ENCODE data around the gene FAM83C.
A peak's percentile ranks its signal among the peaks of the same experiment; 100 is the strongest.

Gene FAM83C

DNA sequence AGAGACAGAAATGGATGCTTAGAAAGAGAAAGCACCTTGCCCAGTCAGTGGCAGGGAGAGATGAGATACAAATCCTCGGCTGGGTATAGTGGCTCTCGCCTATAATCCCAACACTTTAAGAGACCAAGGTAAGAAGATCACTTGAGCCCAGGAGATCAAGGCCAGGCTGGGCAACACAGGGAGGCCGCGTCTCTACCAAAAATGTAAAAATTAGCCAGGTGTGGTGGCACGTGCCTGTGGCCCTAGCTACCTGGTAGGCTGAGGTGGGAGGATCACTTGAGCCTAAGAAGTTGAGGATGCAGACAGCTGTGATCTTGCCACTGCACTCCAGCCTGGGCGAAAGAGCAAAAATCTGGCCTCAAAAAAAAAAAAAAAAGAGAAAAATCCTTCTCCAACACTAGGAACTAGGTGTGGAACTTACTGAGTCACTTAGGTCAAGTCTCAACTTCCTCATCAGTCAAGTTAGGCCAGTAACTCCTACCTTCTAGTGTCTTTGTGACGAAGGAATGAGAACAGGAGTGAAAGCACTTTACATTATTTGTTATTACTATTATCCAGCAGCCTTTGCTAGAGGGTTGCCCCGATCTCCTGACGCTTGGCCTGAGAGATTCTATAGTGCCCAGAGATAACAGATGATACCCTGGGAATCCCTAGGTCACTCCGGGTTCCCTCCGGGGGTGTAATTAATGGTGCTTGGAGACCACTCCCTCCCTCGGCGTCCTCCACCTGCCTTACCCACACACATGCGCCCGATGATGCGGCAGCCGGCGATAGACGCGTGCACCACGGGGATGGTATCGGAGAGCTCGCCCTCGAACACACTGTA, 8.6 kb downstream of the FAM83C start:
- H3K36me3 ChIP-seq (ENCODE audit: insufficient read depth, low read length): peaks cover 26% of the 10 kb centered on the region
- H3K79me2 ChIP-seq (ENCODE audit: control insufficient read depth, insufficient read depth, low read length, unreplicated experiment): peaks cover 41% of the 10 kb centered on the region
- H3K27ac ChIP-seq (ENCODE audit: low read depth, low read length): peak overlapping the region; percentile 82
- H3K4me1 ChIP-seq (ENCODE audit: control insufficient read depth, insufficient read depth, low read length, unreplicated experiment): peaks cover 11% of the 10 kb centered on the region
- peak overlapping the region; percentile 87 for H3K4me3 ChIP-seq (ENCODE audit: low read depth, low read length)
- peak overlapping the region; percentile 95 for H2AFZ ChIP-seq (ENCODE audit: low read length, unreplicated experiment)
- no peaks in the 10 kb centered on the region for H3K27me3 ChIP-seq (ENCODE audit: insufficient read depth, low read length)

DNA sequence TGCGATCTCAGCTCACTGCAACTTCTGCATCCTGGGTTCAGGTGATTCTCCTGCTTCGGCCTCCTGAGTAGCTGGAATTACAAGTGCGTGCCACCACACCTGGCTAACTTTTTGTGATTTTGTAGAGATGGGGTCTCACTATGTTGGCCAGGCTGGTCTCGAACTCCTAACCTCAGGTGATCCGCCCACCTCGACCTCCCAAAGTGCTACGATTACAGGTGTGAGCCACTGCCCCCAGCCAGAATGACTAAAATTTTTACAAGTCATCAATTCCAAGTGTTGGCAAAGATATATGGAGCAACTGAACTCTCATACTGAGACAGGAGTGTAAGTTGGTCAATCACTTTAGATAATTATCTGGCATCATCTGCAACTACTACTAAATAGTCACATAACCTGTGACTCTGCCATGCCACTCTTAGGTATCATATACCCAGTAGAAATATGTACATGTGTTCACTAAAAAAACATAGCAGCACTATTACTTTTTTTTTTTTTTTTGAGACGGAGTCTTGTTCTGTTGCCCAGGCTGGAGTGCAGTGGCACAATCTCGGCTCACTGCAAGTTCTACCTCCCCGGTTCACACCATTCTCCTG, 10.6 kb downstream of the FAM83C start:
- Histone ChIP-seq H3K79me2 (ENCODE audit: control insufficient read depth, insufficient read depth, low read length, unreplicated experiment) (peaks cover 50% of the 10 kb centered on the region), H3K27ac (ENCODE audit: low read depth, low read length) (no peak overlapping the region), H3K4me1 (ENCODE audit: control insufficient read depth, insufficient read depth, low read length, unreplicated experiment) (peaks cover 13% of the 10 kb centered on the region), H2AFZ (ENCODE audit: low read length, unreplicated experiment) (no peak overlapping the region), H3K36me3 (ENCODE audit: insufficient read depth, low read length) (peaks cover 29% of the 10 kb centered on the region), H3K4me3 (ENCODE audit: low read depth, low read length) (no peak overlapping the region), H3K27me3 (ENCODE audit: insufficient read depth, low read length) (no peaks in the 10 kb centered on the region)

DNA sequence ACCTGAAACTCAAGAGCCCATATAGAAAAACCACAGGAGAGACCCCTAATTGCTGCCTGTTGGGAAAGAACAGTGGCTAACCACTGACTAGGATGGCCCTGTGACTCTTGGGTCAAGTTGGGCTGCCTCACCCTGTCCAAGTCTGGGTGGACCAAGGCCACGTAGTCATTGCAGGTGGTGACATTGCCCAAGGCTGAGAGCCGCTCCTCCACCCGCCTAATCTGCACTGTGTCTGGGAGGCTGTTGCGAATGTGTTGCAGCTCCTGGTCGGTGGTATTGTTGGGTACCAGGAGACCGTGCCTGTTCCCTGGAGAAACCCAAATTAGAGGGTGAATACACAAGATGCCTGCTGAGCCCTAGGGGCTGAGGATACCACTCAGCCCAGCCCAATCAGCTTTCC, 11.7 kb downstream of the FAM83C start:
- H3K36me3 ChIP-seq (ENCODE audit: insufficient read depth, low read length): peaks cover 29% of the 10 kb centered on the region
- peaks cover 61% of the 10 kb centered on the region for H3K79me2 ChIP-seq (ENCODE audit: control insufficient read depth, insufficient read depth, low read length, unreplicated experiment)
- no peaks in the 10 kb centered on the region for H3K27me3 ChIP-seq (ENCODE audit: insufficient read depth, low read length)
- H3K4me1 ChIP-seq (ENCODE audit: control insufficient read depth, insufficient read depth, low read length, unreplicated experiment): peaks cover 15% of the 10 kb centered on the region
- no peak overlapping the region for H2AFZ ChIP-seq (ENCODE audit: low read length, unreplicated experiment)
- H3K27ac ChIP-seq (ENCODE audit: low read depth, low read length): no peak overlapping the region
- H3K4me3 ChIP-seq (ENCODE audit: low read depth, low read length): no peak overlapping the region

DNA sequence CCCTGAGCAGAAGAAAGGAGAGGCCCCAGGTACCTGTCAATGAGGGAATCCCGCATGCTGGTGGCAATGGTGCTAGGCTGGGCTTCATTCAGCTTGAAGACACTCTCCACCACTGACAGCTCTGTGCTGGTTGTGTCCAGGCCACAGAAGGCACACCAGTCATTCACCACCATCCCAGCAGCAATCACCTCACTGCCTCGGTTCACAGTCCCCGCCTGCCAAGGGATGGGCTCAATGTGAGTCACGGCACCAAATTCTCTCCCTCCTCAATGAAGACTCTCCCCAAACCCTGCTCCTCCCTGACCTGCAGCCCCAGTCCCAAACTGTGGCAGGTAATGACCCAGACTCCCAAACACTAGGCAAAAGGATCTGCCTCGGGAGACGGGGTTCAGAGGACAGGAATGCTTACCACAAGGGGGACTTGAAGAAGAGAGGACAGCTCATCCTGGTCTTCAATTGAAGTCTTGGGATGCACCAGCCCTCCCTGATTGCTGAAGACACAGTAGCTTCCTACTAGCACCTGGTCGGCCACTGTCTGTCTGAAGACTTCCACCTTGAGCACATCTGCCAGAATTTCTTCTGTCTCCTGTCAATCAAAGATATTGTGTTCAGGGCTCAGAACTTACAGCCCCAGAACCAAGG, 12.6 kb downstream of the FAM83C start:
- Histone ChIP-seq H3K27me3 (ENCODE audit: insufficient read depth, low read length) (no peaks in the 10 kb centered on the region), H3K4me3 (ENCODE audit: low read depth, low read length) (no peak overlapping the region), H2AFZ (ENCODE audit: low read length, unreplicated experiment) (no peak overlapping the region), H3K27ac (ENCODE audit: low read depth, low read length) (peak overlapping the region; percentile 54), H3K36me3 (ENCODE audit: insufficient read depth, low read length) (peaks cover 29% of the 10 kb centered on the region), H3K79me2 (ENCODE audit: control insufficient read depth, insufficient read depth, low read length, unreplicated experiment) (peaks cover 61% of the 10 kb centered on the region), H3K4me1 (ENCODE audit: control insufficient read depth, insufficient read depth, low read length, unreplicated experiment) (peaks cover 11% of the 10 kb centered on the region)

DNA sequence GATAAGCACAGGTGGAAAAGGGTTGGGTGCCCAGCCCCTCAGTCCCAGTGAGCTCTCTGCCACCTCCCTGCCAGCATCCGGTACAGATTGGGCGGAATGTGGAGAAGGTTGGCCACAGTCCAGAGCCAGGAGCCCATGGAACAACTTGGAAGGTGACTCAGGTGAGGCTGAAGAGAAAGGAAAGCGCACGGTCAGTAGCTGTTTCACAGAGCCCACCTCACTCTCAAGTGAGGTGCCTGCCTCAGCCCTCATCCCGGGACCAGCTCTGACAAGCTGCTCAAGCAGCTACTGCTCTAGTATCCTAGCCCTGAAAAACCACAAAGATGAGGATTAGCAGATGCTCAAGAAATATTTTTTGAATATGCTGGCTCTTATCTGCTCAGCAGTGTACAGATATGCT, 13.2 kb downstream of the FAM83C start:
- peaks cover 11% of the 10 kb centered on the region for H3K4me1 ChIP-seq (ENCODE audit: control insufficient read depth, insufficient read depth, low read length, unreplicated experiment)
- no peaks in the 10 kb centered on the region for H3K27me3 ChIP-seq (ENCODE audit: insufficient read depth, low read length)
- peaks cover 56% of the 10 kb centered on the region for H3K79me2 ChIP-seq (ENCODE audit: control insufficient read depth, insufficient read depth, low read length, unreplicated experiment)
- H3K27ac ChIP-seq (ENCODE audit: low read depth, low read length): peak overlapping the region; percentile 54
- no peak overlapping the region for H2AFZ ChIP-seq (ENCODE audit: low read length, unreplicated experiment)
- H3K4me3 ChIP-seq (ENCODE audit: low read depth, low read length): no peak overlapping the region
- peaks cover 29% of the 10 kb centered on the region for H3K36me3 ChIP-seq (ENCODE audit: insufficient read depth, low read length)

DNA sequence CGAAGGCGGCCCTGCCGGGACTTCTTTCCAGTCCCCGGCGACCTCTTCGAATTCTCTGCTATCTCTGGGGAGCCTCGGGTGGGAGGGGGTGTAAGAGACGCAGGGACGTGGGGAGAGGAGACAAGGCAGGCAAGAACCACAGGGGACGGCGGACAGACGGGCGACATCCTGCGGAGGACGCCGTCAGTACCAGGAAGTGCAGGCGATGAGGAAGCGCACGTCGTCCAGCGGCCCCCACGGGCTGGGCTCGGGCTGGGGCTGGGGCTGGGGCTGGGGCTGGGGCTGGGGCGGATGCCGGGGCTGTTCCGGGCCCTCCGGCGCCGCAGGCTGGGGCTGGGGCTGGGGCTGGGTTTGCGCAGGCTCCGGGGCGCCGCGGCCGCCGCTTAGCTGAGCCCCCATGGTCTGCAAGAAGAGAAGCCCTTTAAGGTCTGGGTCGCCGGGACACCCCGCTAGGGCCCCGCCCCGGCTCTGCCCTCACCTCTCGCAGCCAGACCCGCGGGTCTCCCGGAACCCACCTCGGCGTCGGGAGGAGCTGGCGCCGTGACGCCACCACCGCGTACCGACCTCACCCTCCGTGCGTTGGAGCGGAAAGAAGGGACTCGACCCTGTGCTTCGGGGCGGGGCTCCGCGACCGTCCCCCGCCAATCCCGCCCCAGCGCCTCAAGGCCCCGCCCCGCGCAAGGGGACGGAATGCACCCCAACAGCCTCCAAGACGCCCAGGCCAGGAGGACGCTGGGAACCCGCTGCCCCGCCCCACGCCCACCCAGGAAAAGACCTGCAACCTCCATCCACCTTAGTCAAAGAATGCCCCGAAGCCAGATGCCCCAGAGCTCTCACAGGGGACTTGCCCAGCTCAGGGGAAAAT, 14.5 kb downstream of the FAM83C start, which contains the start of gene MMP24OS:
TSS of gene MMP24OS (minus strand) at position 592 of the 865 bp plus-strand sequence. CDS start at position 399, 193 bp downstream.
- H3K27ac ChIP-seq (ENCODE audit: low read depth, low read length): peak within 1 kb of the TSS; percentile 75
- peaks cover 7% of the 10 kb centered on the region for H3K4me1 ChIP-seq (ENCODE audit: control insufficient read depth, insufficient read depth, low read length, unreplicated experiment)
- no peak within 1 kb of the TSS for H2AFZ ChIP-seq (ENCODE audit: low read length, unreplicated experiment)
- H3K79me2 ChIP-seq (ENCODE audit: control insufficient read depth, insufficient read depth, low read length, unreplicated experiment): peaks cover 44% of the 10 kb centered on the region
- no peaks in the 10 kb centered on the region for H3K27me3 ChIP-seq (ENCODE audit: insufficient read depth, low read length)
- H3K4me3 ChIP-seq (ENCODE audit: low read depth, low read length): peak within 1 kb of the TSS; percentile 86
- H3K36me3 ChIP-seq (ENCODE audit: insufficient read depth, low read length): peaks cover 29% of the 10 kb centered on the region

DNA sequence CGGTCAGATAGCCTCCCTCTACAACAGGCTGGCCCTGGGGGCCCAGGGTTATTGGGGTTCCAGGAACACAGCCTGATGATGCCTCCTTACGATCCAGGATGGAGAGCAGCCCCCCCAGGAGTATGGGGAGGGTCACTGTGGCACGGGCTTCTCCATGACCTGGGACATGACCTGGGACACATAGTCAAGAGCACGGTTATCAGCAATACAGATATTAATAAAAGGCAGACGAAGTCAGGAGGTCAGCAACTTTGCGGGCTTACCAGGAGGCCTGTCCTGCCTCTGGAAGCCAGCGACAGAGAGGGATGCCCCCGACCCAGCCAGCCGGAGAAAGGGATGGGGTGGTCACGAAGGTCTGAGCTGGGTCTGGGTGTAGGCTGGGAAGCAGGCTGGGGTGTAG, 15.1 kb downstream of the FAM83C start:
- Histone ChIP-seq H3K27ac (ENCODE audit: low read depth, low read length) (peak overlapping the region; percentile 75), H3K4me1 (ENCODE audit: control insufficient read depth, insufficient read depth, low read length, unreplicated experiment) (peaks cover 9% of the 10 kb centered on the region), H3K36me3 (ENCODE audit: insufficient read depth, low read length) (peaks cover 24% of the 10 kb centered on the region; the same call in 1 of the 2 replicates), H3K79me2 (ENCODE audit: control insufficient read depth, insufficient read depth, low read length, unreplicated experiment) (peaks cover 38% of the 10 kb centered on the region), H3K4me3 (ENCODE audit: low read depth, low read length) (peak overlapping the region; percentile 86), H2AFZ (ENCODE audit: low read length, unreplicated experiment) (no peak overlapping the region), H3K27me3 (ENCODE audit: insufficient read depth, low read length) (no peaks in the 10 kb centered on the region)

DNA sequence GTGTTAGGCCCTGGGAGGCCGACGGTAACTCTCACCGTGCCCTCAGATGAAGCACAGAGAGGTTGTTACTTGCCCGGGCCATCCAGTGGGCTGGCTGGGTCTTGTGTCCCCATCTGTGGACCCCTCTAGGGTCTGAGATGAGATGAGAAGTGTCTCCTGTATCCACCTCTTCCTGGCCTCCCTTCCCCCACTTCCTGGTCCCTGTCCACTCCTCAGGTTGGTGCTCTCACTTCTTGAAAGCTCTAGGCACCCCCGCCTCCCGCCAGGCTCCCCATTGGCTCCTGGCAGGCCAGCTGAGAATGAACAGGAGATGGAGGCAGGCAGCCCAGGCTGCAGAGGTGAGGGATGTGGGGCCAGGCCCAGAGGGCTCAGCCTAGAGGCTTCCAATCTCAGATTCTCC, 15.8 kb downstream of the FAM83C start:
- Histone ChIP-seq H3K79me2 (ENCODE audit: control insufficient read depth, insufficient read depth, low read length, unreplicated experiment) (peaks cover 32% of the 10 kb centered on the region), H3K27me3 (ENCODE audit: insufficient read depth, low read length) (no peaks in the 10 kb centered on the region), H3K36me3 (ENCODE audit: insufficient read depth, low read length) (peaks cover 24% of the 10 kb centered on the region; the same call in 1 of the 2 replicates), H3K4me1 (ENCODE audit: control insufficient read depth, insufficient read depth, low read length, unreplicated experiment) (peaks cover 15% of the 10 kb centered on the region), H2AFZ (ENCODE audit: low read length, unreplicated experiment) (no peak overlapping the region), H3K4me3 (ENCODE audit: low read depth, low read length) (peak overlapping the region; percentile 86), H3K27ac (ENCODE audit: low read depth, low read length) (peak overlapping the region; percentile 75)

DNA sequence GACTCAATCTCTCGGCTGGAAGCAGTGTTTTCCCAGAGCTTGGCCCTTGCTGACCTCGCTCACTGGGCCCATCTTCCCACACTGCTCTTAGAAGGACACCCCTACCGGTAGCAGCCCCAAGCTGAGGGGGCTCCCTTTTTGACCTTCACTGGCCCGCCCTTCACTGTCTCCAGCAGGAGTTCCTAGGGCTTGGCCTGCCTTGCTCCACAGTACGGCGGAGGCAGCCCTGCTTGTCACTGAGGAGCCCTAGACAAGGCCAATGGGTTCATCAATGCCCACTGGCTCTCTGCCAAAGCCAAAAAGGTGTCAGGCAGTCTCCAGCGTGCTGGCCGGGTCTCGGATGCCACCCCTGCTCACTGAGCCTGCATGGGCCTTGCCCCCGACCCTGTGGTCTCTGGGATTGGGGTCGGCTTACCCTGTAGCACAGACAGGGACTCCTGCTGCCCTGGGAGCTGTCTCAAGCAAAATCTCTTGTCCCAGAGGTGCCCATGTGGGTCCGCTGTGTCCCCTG, 16.4 kb downstream of the FAM83C start:
- Histone ChIP-seq H3K36me3 (ENCODE audit: insufficient read depth, low read length) (peaks cover 23% of the 10 kb centered on the region; the same call in 1 of the 2 replicates), H3K79me2 (ENCODE audit: control insufficient read depth, insufficient read depth, low read length, unreplicated experiment) (peaks cover 27% of the 10 kb centered on the region), H2AFZ (ENCODE audit: low read length, unreplicated experiment) (no peak overlapping the region), H3K4me3 (ENCODE audit: low read depth, low read length) (no peak overlapping the region), H3K27ac (ENCODE audit: low read depth, low read length) (no peak overlapping the region), H3K4me1 (ENCODE audit: control insufficient read depth, insufficient read depth, low read length, unreplicated experiment) (peaks cover 15% of the 10 kb centered on the region), H3K27me3 (ENCODE audit: insufficient read depth, low read length) (no peaks in the 10 kb centered on the region)
